Tibial artery (tissue), 4 donors: ENCODE results near the gene NPHP4.

Source experiments
- DNase-seq, 2 donors: peaks; one replicate each; pipeline ENCODE4 v3.0.0-alpha.2; 2019
- H3K27ac ChIP-seq, 2 donors: fragments of 200-600 bp; sonication (generic) in 1 of 2; 1 replicate in 1 of 2; 2 replicates in 1 of 2; pipeline ENCODE4 v1.5.1; 2018 to 2019; ENCODE audit warnings: mild to moderate bottlenecking in 1 of 2
- H3K27me3 ChIP-seq, 2 donors: fragments of 200-600 bp; sonication (generic) in 1 of 2; one replicate each; pipeline versions ENCODE4 v1.5.1 to v1.6.0; 2016 to 2019
- H3K36me3 ChIP-seq, 3 donors: fragments of 200-600 bp; sonication (generic) in 2 of 3; one replicate each; pipeline ENCODE4 v1.5.1; 2016 to 2019; ENCODE audit warnings: mild to moderate bottlenecking in 2 of 3
- H3K4me1 ChIP-seq, 4 donors: fragments of 200-600 bp; sonication (generic) in 2 of 4; 1 replicate in 3 of 4; 2 replicates in 1 of 4; pipeline ENCODE4 v1.5.1; 2016 to 2019
- H3K4me3 ChIP-seq, 2 donors: fragments of 200-600 bp; sonication (generic) in 1 of 2; 1 replicate in 1 of 2; 2 replicates in 1 of 2; pipeline ENCODE4 v1.5.1; 2018 to 2019; ENCODE audit warnings: mild to moderate bottlenecking in 2 of 2
- H3K9me3 ChIP-seq, 3 donors: fragments of 200-600 bp; sonication (generic) in 1 of 3; one replicate each; pipeline ENCODE4 v1.5.1; 2016 to 2019
- intact Hi-C: fragments of 100-400 bp; cut with DNase I; formaldehyde crosslinking; loops from one replicate; pipeline ENCODE4 v1.15.0; 2023; ENCODE audit warnings: low total_unique reads
- TF ChIP-seq, protein P1 (sequence below), 2 experiments: fragments of 200-600 bp in 1 of 2; fragments of 450-650 bp in 1 of 2; IDR thresholded peaks; one replicate each; pipeline ENCODE4 v1.5.1; 2017 to 2019; ENCODE audit warnings: antibody characterized with exemption in 2 of 2, mild to moderate bottlenecking in 1 of 2, moderate library complexity in 1 of 2

NPHP4 gene

DNA sequence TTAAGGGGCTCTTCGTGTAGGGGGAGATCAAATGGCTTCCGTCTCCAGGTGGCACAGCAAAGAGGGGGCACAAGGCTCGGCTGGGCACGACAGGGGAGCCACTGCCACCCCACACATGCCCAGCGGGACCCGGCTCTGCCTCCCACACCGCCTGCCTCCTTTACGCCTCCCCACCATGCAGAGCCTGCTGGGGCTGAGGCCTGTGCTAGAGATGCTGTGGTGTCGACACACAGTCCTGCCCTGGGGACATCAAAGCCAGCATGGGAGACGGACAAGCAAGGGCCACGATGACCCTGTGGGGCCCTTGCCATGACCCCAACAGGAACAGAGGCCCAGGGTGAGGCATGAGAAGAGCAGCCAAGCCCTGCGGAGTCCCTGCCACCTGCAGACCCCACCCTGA is 102.8 kb downstream of the NPHP4 start:
- no peak overlapping the region for H3K27ac ChIP-seq
- H3K36me3 ChIP-seq, result peaks cover 0 to 51% (median 12%) of the 10 kb centered on the region in 3 donors
- H3K27me3 ChIP-seq, result no peaks in the 10 kb centered on the region
- intact Hi-C loops, result no loop called here
- no peaks in the 10 kb centered on the region for H3K4me1 ChIP-seq
- no peak for DNase-seq
- no peak overlapping the region for H3K4me3 ChIP-seq
- TF ChIP-seq, protein P1, sequence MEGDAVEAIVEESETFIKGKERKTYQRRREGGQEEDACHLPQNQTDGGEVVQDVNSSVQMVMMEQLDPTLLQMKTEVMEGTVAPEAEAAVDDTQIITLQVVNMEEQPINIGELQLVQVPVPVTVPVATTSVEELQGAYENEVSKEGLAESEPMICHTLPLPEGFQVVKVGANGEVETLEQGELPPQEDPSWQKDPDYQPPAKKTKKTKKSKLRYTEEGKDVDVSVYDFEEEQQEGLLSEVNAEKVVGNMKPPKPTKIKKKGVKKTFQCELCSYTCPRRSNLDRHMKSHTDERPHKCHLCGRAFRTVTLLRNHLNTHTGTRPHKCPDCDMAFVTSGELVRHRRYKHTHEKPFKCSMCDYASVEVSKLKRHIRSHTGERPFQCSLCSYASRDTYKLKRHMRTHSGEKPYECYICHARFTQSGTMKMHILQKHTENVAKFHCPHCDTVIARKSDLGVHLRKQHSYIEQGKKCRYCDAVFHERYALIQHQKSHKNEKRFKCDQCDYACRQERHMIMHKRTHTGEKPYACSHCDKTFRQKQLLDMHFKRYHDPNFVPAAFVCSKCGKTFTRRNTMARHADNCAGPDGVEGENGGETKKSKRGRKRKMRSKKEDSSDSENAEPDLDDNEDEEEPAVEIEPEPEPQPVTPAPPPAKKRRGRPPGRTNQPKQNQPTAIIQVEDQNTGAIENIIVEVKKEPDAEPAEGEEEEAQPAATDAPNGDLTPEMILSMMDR (IDR thresholded peaks at IDR 0.05), result no peak
- H3K9me3 ChIP-seq, result no peaks in the 10 kb centered on the region

DNA sequence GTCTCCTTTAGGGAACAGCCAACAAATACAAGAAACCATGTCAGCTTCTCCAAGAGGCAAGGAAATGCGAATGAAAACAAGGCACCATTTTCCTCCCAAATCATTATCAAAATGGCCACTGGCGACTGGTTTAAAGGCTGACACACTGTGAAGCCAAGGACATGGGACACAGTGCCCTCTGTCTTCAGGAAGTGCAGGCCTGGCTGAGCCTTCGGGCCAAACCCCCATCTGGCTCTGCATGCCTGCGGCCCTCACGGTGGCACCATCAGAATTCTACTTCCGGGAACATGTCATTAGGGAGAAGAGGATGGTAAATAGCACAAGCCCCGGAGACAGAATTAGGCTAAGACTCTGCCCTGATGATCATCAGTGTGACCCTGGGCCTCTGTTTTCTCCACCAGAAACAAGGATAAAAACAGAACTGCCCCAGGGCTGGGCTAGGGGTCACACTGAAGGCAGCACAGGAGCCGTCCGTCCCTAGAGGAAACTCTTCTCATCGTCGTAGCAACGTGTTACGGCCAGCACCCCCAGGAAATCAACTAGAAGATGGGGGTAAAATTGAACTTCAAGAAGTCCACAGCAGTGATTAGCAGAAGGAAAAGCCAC is 103.5 kb downstream of the NPHP4 start:
- H3K27me3 ChIP-seq, result no peaks in the 10 kb centered on the region

DNA sequence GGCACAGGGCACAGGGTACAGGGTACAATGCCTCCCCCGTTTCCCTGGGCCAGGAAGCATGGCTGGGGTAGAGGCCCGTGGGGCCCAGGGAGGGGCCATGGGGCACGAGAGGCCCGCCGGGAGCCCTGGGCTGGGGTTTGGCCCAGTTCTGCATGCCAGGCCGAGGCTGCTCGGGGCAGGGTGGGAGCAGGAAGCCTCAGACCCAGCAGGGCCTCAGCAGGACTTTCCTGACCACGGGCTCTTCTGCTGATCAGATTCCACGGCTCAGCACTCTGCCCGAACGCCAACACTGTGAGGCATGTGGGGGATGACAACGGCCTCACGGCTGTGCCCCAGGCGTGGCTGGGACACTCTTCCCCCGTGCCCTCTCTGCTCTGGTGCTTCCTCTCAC is 104.3 kb downstream of the NPHP4 start:
- H3K36me3 ChIP-seq, result peaks cover 0 to 60% (median 16%) of the 10 kb centered on the region in 3 donors
- intact Hi-C loops, result no loop called here
- H3K27me3 ChIP-seq, result no peaks in the 10 kb centered on the region
- H3K4me1 ChIP-seq, result no peaks in the 10 kb centered on the region
- TF ChIP-seq, protein P1 (IDR thresholded peaks at IDR 0.05), result no peak
- H3K27ac ChIP-seq, result no peak overlapping the region
- no peak overlapping the region for H3K4me3 ChIP-seq
- H3K9me3 ChIP-seq, result no peaks in the 10 kb centered on the region
- no peak for DNase-seq

More for the DNA sequence above, 103.5 kb downstream of the NPHP4 start:
- intact Hi-C loops, result no loop called here
- TF ChIP-seq, protein P1 (IDR thresholded peaks at IDR 0.05), result no peak
- Histone ChIP-seq H3K4me3 (no peak overlapping the region), H3K36me3 (peaks cover 0 to 53% (median 12%) of the 10 kb centered on the region in 3 donors), H3K27ac (no peak overlapping the region), H3K9me3 (no peaks in the 10 kb centered on the region), H3K4me1 (no peaks in the 10 kb centered on the region)
- no peak for DNase-seq

DNA sequence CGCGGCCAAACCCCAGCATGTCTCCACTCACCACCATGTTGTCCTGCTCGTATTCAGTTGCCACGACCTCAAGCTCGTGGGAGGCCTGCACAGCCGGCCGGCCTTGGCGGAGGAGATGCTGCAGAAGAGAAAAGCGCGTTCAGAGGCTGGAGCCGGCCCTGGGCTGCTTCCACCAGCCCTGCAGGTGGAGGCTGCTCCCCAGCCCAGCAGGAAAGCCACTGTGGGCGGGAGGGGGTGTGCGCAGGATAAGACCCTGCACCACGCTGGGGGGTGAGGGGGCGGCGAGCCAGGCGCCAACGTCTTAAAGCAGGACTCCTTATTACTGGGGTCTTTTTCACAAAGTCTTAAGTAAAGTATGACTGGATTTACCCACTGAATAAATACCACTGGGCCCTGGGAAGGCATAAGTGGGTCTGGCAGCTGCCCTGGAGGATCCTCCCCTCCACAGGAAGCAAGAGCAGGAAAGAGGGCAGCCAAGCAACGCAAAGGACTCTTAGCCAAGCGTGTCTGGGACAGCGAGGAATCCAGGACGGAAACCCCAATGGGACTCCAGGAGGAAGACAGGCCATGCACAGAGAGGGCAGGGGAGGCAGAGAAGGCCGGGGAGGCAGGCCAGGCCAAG is 104.8 kb downstream of the NPHP4 start:
- Histone ChIP-seq H3K9me3 (no peaks in the 10 kb centered on the region), H3K4me3 (no peak overlapping the region), H3K27me3 (no peaks in the 10 kb centered on the region), H3K36me3 (peaks cover 1 to 64% (median 21%) of the 10 kb centered on the region in 3 donors), H3K4me1 (no peaks in the 10 kb centered on the region), H3K27ac (no peak overlapping the region)
- intact Hi-C loops, result no loop called here
- no peak for DNase-seq
- TF ChIP-seq, protein P1 (IDR thresholded peaks at IDR 0.05), result no peak

DNA sequence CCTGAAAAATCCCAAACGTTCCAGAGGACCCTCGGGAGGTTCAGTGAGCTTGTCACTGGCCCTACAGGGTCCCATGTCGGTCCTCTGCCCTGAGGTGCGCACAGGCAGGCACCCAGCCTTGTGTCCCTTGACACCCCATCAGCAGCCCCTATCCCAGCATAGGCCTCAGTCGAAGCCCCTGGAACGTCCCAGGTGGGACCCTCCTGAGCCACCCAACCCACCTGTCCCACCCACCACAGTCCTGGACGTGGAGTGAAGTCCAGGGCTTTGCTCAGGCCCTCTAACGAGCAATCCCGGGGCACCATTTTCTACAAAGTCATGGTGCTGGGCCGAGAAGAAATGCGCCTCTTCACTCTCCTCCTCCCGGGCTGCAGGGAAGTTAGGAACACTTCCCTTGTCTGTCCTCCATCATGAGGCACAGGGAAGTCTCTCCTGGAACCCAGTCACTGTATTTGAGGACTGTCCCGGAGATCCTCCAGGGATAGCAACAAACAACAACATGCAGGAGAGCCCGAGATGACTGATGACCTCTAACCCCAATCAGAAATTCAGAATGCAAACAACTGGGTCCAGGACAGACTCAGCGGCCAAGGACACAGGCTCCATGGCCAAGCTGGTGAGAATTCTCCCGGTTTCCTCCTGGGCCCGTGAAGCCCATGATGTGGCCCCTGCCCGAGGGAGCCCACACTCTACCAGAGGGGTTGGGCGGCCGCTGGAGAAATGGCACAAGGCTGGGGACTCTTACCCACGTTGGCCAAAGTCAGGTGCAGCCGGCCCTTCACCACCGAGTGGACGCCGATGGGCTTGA is 105.5 kb downstream of the NPHP4 start:
- Histone ChIP-seq H3K4me1 (no peaks in the 10 kb centered on the region), H3K27me3 (no peaks in the 10 kb centered on the region), H3K9me3 (no peaks in the 10 kb centered on the region), H3K4me3 (no peak overlapping the region), H3K27ac (no peak overlapping the region), H3K36me3 (peaks cover 3 to 65% (median 21%) of the 10 kb centered on the region in 3 donors)
- no peak for DNase-seq
- intact Hi-C loops, result no loop called here
- TF ChIP-seq, protein P1 (IDR thresholded peaks at IDR 0.05), result no peak
